B cell (primary cell): ENCODE data around the gene LTBP3. TPM values are rescaled to one million over a fixed set of nuclear protein-coding genes. Genes with fewer than 3 reads are reported as not detected.
A peak's percentile ranks its signal among the peaks of the same experiment; 100 is the strongest.

Experiments
- ATAC-seq: fragments of 200-7000 bp; cut with Tn5 transposase; one replicate; pipeline ENCODE4 v1.10.0; 2021; ENCODE audit warnings: low read depth, mild to moderate bottlenecking, moderate number of reproducible peaks, moderate library complexity
- CTCF ChIA-PET: fragments of 350-600 bp; sonication (Branson Sonifier 250); formaldehyde crosslinking; loops from one replicate; lab custom pipeline; 2021; ENCODE audit warnings: antibody characterized with exemption, inconsistent platforms; lab: Charles Lee
- POLR2A ChIA-PET: fragments of 350-600 bp; sonication (Branson Sonifier 250); formaldehyde crosslinking; loops from one replicate; lab custom pipeline; 2021; ENCODE audit warnings: antibody characterized with exemption; lab: Charles Lee
- DNase-seq: peaks from one replicate; pipeline ENCODE4 v3.0.0; 2013
- H2AFZ ChIP-seq: 2 replicates; pipeline ENCODE4 v1.6.1; 2012; ENCODE audit warnings: mild to moderate bottlenecking, low read depth, low read length; ENCODE audit not compliant: insufficient read depth, poor library complexity, severe bottlenecking
- H3K27ac ChIP-seq, 2 donors: 1 replicate in 1 of 2; 2 replicates in 1 of 2; pipeline ENCODE4 v1.5.1; 2012 to 2013; ENCODE audit warnings: low read length in 2 of 2, mild to moderate bottlenecking in 2 of 2, moderate library complexity in 1 of 2
- H3K27me3 ChIP-seq, 4 experiments: fragments of 200-600 bp in 1 of 4; sonication (generic) in 1 of 4; replicated peaks in 1 of 4; 1 replicate in 2 of 4; 2 replicates in 2 of 4; pipeline versions ENCODE4 v1.6.1 to v1.7.0; 2013 to 2016; ENCODE audit warnings: low read length in 3 of 4, mild to moderate bottlenecking in 2 of 4, mixed read lengths in 1 of 4, moderate library complexity in 1 of 4; ENCODE audit not compliant: insufficient read depth in 4 of 4, control insufficient read depth in 3 of 4; ENCODE audit errors: control extremely low read depth in 1 of 4
- H3K36me3 ChIP-seq, 2 experiments: replicated peaks in 1 of 2; 1 replicate in 1 of 2; 2 replicates in 1 of 2; pipeline versions ENCODE4 v1.6.1 to v1.7.1; 2013; ENCODE audit warnings: low read length in 1 of 2; ENCODE audit not compliant: insufficient read depth in 2 of 2, control insufficient read depth in 1 of 2; ENCODE audit errors: control extremely low read depth in 1 of 2, extremely low read depth in 1 of 2
- H3K4me1 ChIP-seq, 2 donors: fragments of 200-600 bp in 1 of 2; sonication (generic) in 1 of 2; 1 replicate in 1 of 2; 2 replicates in 1 of 2; pipeline versions ENCODE4 v1.5.1 to v1.6.1; 2013 to 2017; ENCODE audit warnings: low read length in 2 of 2; ENCODE audit not compliant: control insufficient read depth in 2 of 2, insufficient read depth in 2 of 2
- H3K4me2 ChIP-seq: replicated peaks from 2 replicates; pipeline ENCODE3; 2012; ENCODE audit warnings: mild to moderate bottlenecking, low read depth, low read length; ENCODE audit not compliant: poor library complexity, severe bottlenecking
- H3K4me3 ChIP-seq, 5 experiments: fragments of 200-600 bp in 1 of 5; sonication (generic) in 1 of 5; 1 replicate in 3 of 5; 2 replicates in 2 of 5; pipeline versions ENCODE4 v1.5.1 to v1.7.0; 2011 to 2016; ENCODE audit warnings: low read length in 4 of 5, mild to moderate bottlenecking in 4 of 5, low read depth in 2 of 5, control low read depth in 1 of 5, moderate library complexity in 1 of 5; ENCODE audit not compliant: insufficient read depth in 1 of 5; ENCODE audit errors: control extremely low read depth in 1 of 5, extremely low read depth in 1 of 5
- H3K79me2 ChIP-seq: fragments of 200-600 bp; sonication (generic); one replicate; pipeline ENCODE4 v1.6.0; 2016; ENCODE audit warnings: low read length; ENCODE audit not compliant: control insufficient read depth, insufficient read depth
- H3K9ac ChIP-seq: fragments of 200-600 bp; sonication (generic); 2 replicates; pipeline ENCODE4 v1.6.1; 2017; ENCODE audit warnings: mild to moderate bottlenecking, low read length, moderate library complexity
- H3K9me3 ChIP-seq, 3 donors: one replicate each; pipeline versions ENCODE4 v1.6.1 to v1.7.1; 2013; ENCODE audit warnings: low read length in 2 of 3; ENCODE audit not compliant: control insufficient read depth in 2 of 3, insufficient read depth in 1 of 3; ENCODE audit errors: control extremely low read depth in 1 of 3
- H4K20me1 ChIP-seq: 2 replicates; pipeline ENCODE4 v1.6.0; 2012; ENCODE audit warnings: mild to moderate bottlenecking, low read length; ENCODE audit not compliant: insufficient read depth, control insufficient read depth, poor library complexity, severe bottlenecking
- H3K27ac Mint-ChIP-seq: one replicate; pipeline ENCODE4 v1.8.0; 2021; ENCODE audit warnings: mixed read lengths
- H3K27me3 Mint-ChIP-seq: one replicate; pipeline ENCODE4 v1.8.0; 2021; ENCODE audit warnings: mixed read lengths
- H3K4me1 Mint-ChIP-seq: one replicate; pipeline ENCODE4 v1.8.0; 2021; ENCODE audit warnings: mixed read lengths
- H3K4me3 Mint-ChIP-seq: one replicate; pipeline ENCODE4 v1.8.0; 2021; ENCODE audit warnings: mixed read lengths
- H3K9me3 Mint-ChIP-seq: one replicate; pipeline ENCODE4 v1.8.0; 2022; ENCODE audit warnings: mixed read lengths; ENCODE audit not compliant: insufficient read depth
- CTCF ChIP-seq: fragments of 200-600 bp; IDR thresholded peaks from one replicate; pipeline ENCODE4 v1.8.0; 2022; ENCODE audit warnings: antibody characterized with exemption, mild to moderate bottlenecking
- EZH2 ChIP-seq: IDR thresholded peaks from 2 replicates; pipeline ENCODE4 v1.6.1; 2012; ENCODE audit warnings: borderline replicate concordance, low read depth, mild to moderate bottlenecking, moderate library complexity, low read length; ENCODE audit not compliant: insufficient read depth, poor library complexity, severe bottlenecking
- WGBS: methylation state at CpG from one replicate; pipeline ENCODE4 v1.1.5; 2013; ENCODE audit warnings: missing lambda C conversion rate; ENCODE audit not compliant: insufficient coverage; 5-methylcytosine and 5-hydroxymethylcytosine counted together
- intact Hi-C: fragments of 100-400 bp; cut with micrococcal nuclease; formaldehyde crosslinking; loops from one replicate; pipeline ENCODE4 v1.10.0; 2022
- polyA plus RNA-seq: library from polyadenylated mRNA; depleted of rRNA; stranded (reverse); fragments of >200 nt; gene quantifications from 2 replicates; pipeline ENCODE4 v1.2.3, GENCODE V29; 2012
- total RNA-seq, 2 donors: library from RNA; stranded (reverse); fragments of 120-200 nt in 1 of 2; gene quantifications; 1 replicate in 1 of 2; 2 replicates in 1 of 2; pipeline versions ENCODE4 v1.2.3 to v1.2.4, GENCODE V29; 2013 to 2022

LTBP3 gene
- total and polyA plus RNA-seq, 2 donors (not counting 1 experiment from before 2014, with no cell fraction given): 65.1 to 69.0 TPM

GRCh38 chr11:65528819-65529350 lies 29.3 kb downstream of the LTBP3 start:
- Histone ChIP-seq H3K27me3 (no peaks in the 10 kb centered on the region), H3K4me2 (no peak overlapping the region), H4K20me1 (peaks cover 25% of the 10 kb centered on the region), H3K9ac (no peak overlapping the region), H3K4me3 (no peak overlapping the region), H3K4me1 (peaks cover 19 to 21% of the 10 kb centered on the region in 2 donors), H2AFZ (no peak overlapping the region), H3K36me3 (peaks cover 0 to 51% of the 10 kb centered on the region in 2 experiments), H3K27ac (no peak overlapping the region), H3K79me2 (peaks cover 37% of the 10 kb centered on the region), H3K9me3 (no peaks in the 10 kb centered on the region)
- 97% methylated on average over 10 of the region's 12 CpGs for WGBS
- Mint-ChIP-seq H3K27ac (no peak overlapping the region), H3K9me3 (no peaks in the 10 kb centered on the region), H3K4me3 (no peak overlapping the region), H3K4me1 (peaks cover 21% of the 10 kb centered on the region), H3K27me3 (no peaks in the 10 kb centered on the region)
- ChIA-PET POLR2A (interaction anchor here (0.6 kb wide), 1 partner anchor 901 kb away, joined by 3 read pairs; no protein-coding TSS in a partner anchor), CTCF (interaction anchor here (1.1 to 1.6 kb wide), 2 partner anchors 11 to 59 kb away, joined by 4 to 5 read pairs; no protein-coding TSS in a partner anchor)
- DNase-seq (no peak), ATAC-seq (no peak)
- intact Hi-C loops: loop anchor here (10.0 kb wide), 1 partner anchor 484 kb away; the partner anchor contains the start of gene SAC3D1
- TF ChIP-seq EZH2: no peak
- TF ChIP-seq CTCF: no peak

- no peaks in the 10 kb centered on the region for H3K9me3 ChIP-seq
- H3K4me2 ChIP-seq: no peak overlapping the region
- no peak for ATAC-seq
- H4K20me1 ChIP-seq: peaks cover 25% of the 10 kb centered on the region
- no peak overlapping the region for H3K9ac ChIP-seq
- Mint-ChIP-seq H3K4me3 (peak overlapping the region; percentile 85), H3K4me1 (peaks cover 39% of the 10 kb centered on the region), H3K9me3 (no peaks in the 10 kb centered on the region), H3K27ac (peak overlapping the region; percentile 26), H3K27me3 (no peaks in the 10 kb centered on the region)
- H3K36me3 ChIP-seq: peaks cover 0 to 36% of the 10 kb centered on the region in 2 experiments
- ChIA-PET CTCF (no interaction called here), POLR2A (interaction anchor here (1.3 kb wide), 1 partner anchor 25 kb away, joined by 4 read pairs; no protein-coding TSS in a partner anchor)
- H3K4me1 ChIP-seq: peaks cover 39 to 41% of the 10 kb centered on the region in 2 donors
- 98% methylated on average over 7 of the region's 8 CpGs for WGBS
- H2AFZ ChIP-seq: no peak overlapping the region
- H3K79me2 ChIP-seq: peaks cover 37% of the 10 kb centered on the region
- TF ChIP-seq CTCF: no peak
- no peak for TF ChIP-seq EZH2
- no peak overlapping the region for H3K27ac ChIP-seq
- intact Hi-C loops: loop anchor here (10.0 kb wide), 1 partner anchor 482 kb away; the partner anchor contains the start of gene SAC3D1
- no peaks in the 10 kb centered on the region for H3K27me3 ChIP-seq
- H3K4me3 ChIP-seq: no peak overlapping the region
- DNase-seq: no peak
These were observed 31.4 kb downstream of the LTBP3 start for GRCh38 chr11:65526744-65527143.
